Measurements from ENCODE around the gene OTULINL.

Gene OTULINL

GRCh38 chr5:14656898-14657297 is 75.3 kb downstream of the OTULINL start:
- no peaks in the 10 kb centered on the region for H3K27me3 ChIP-seq (ENCODE audit: insufficient read depth, low read depth)
- TF ChIP-seq, protein P1, sequence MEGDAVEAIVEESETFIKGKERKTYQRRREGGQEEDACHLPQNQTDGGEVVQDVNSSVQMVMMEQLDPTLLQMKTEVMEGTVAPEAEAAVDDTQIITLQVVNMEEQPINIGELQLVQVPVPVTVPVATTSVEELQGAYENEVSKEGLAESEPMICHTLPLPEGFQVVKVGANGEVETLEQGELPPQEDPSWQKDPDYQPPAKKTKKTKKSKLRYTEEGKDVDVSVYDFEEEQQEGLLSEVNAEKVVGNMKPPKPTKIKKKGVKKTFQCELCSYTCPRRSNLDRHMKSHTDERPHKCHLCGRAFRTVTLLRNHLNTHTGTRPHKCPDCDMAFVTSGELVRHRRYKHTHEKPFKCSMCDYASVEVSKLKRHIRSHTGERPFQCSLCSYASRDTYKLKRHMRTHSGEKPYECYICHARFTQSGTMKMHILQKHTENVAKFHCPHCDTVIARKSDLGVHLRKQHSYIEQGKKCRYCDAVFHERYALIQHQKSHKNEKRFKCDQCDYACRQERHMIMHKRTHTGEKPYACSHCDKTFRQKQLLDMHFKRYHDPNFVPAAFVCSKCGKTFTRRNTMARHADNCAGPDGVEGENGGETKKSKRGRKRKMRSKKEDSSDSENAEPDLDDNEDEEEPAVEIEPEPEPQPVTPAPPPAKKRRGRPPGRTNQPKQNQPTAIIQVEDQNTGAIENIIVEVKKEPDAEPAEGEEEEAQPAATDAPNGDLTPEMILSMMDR (conservative IDR thresholded peaks at IDR 0.05; ENCODE audit: low read depth, low read length): no peak
- H3K4me2 ChIP-seq: no peak overlapping the region
- no peak overlapping the region for H2AFZ ChIP-seq (ENCODE audit: low read depth)
- no peaks in the 10 kb centered on the region for H3K36me3 ChIP-seq (ENCODE audit: insufficient read depth)
- no peaks in the 10 kb centered on the region for H3K79me2 ChIP-seq (ENCODE audit: insufficient read depth, low read depth)
- H3K27ac ChIP-seq: no peak overlapping the region
- H3K9ac ChIP-seq: no peak overlapping the region
- H3K4me1 ChIP-seq (ENCODE audit: low read depth, poor library complexity, severe bottlenecking): no peaks in the 10 kb centered on the region
- H3K4me3 ChIP-seq (IDR thresholded peaks at IDR 0.05; ENCODE audit: insufficient read depth, low read depth, low read length): no peak overlapping the region
- H4K20me1 ChIP-seq (ENCODE audit: insufficient read depth): no peaks in the 10 kb centered on the region

GRCh38 chr5:14659821-14660607 is 78.4 kb downstream of the OTULINL start:
- H3K9ac ChIP-seq: no peak overlapping the region
- H3K36me3 ChIP-seq (ENCODE audit: insufficient read depth): no peaks in the 10 kb centered on the region
- no peak overlapping the region for H3K4me2 ChIP-seq
- no peaks in the 10 kb centered on the region for H4K20me1 ChIP-seq (ENCODE audit: insufficient read depth)
- TF ChIP-seq, protein P1 (conservative IDR thresholded peaks at IDR 0.05; ENCODE audit: low read depth, low read length): no peak
- H3K4me3 ChIP-seq (IDR thresholded peaks at IDR 0.05; ENCODE audit: insufficient read depth, low read depth, low read length): no peak overlapping the region
- H2AFZ ChIP-seq (ENCODE audit: low read depth): no peak overlapping the region
- H3K79me2 ChIP-seq (ENCODE audit: insufficient read depth, low read depth): peaks cover 2% of the 10 kb centered on the region
- peaks cover 11% of the 10 kb centered on the region for H3K4me1 ChIP-seq (ENCODE audit: low read depth, poor library complexity, severe bottlenecking)
- H3K27ac ChIP-seq: no peak overlapping the region
- H3K27me3 ChIP-seq (ENCODE audit: insufficient read depth, low read depth): no peaks in the 10 kb centered on the region

GRCh38 chr5:14660833-14661232 is 79.2 kb downstream of the OTULINL start:
- TF ChIP-seq, protein P1 (conservative IDR thresholded peaks at IDR 0.05; ENCODE audit: low read depth, low read length): no peak
- no peak overlapping the region for H3K4me2 ChIP-seq
- peaks cover 16% of the 10 kb centered on the region for H3K4me1 ChIP-seq (ENCODE audit: low read depth, poor library complexity, severe bottlenecking)

More at GRCh38 chr5:14660833-14661232, 79.2 kb downstream of the OTULINL start:
- no peak overlapping the region for H3K27ac ChIP-seq
- no peaks in the 10 kb centered on the region for H3K36me3 ChIP-seq (ENCODE audit: insufficient read depth)
- peaks cover 10% of the 10 kb centered on the region for H3K79me2 ChIP-seq (ENCODE audit: insufficient read depth, low read depth)
- H3K9ac ChIP-seq: no peak overlapping the region
- no peak overlapping the region for H2AFZ ChIP-seq (ENCODE audit: low read depth)
- H4K20me1 ChIP-seq (ENCODE audit: insufficient read depth): no peaks in the 10 kb centered on the region
- no peaks in the 10 kb centered on the region for H3K27me3 ChIP-seq (ENCODE audit: insufficient read depth, low read depth)
- H3K4me3 ChIP-seq (IDR thresholded peaks at IDR 0.05; ENCODE audit: insufficient read depth, low read depth, low read length): no peak overlapping the region
